GM20431 (cell line): Measurements from ENCODE around the gene RNPC3.

Source experiments
- in situ Hi-C: fragments of 300-500 bp; cut with MseI, MboI; formaldehyde crosslinking; loops from one replicate; pipeline ENCODE4 v1.15.0; 2020; ENCODE audit warnings: low sequenced_read_pairs; ENCODE audit not compliant: unreplicated experiment

RNPC3 gene

GRCh38 chr1:103525607-103526507 lies at the start of gene RNPC3:
Gene RNPC3, plus strand, starts transcription at chr1:103525699. Its CDS starts 372 bp downstream, at chr1:103526071.
- in situ Hi-C loops, result no loop called here

- in situ Hi-C loops, result no loop called here
These were observed 48.4 kb upstream of the RNPC3 start for GRCh38 chr1:103477101-103477500.

GRCh38 chr1:103489935-103490334 lies 35.6 kb upstream of the RNPC3 start:
- in situ Hi-C loops, result no loop called here

GRCh38 chr1:103492003-103492625 lies 33.4 kb upstream of the RNPC3 start:
- in situ Hi-C loops, result no loop called here

- in situ Hi-C loops, result no loop called here
These were observed 29.4 kb upstream of the RNPC3 start for GRCh38 chr1:103496014-103496635.

- in situ Hi-C loops, result no loop called here
These were observed 28.1 kb upstream of the RNPC3 start for GRCh38 chr1:103497404-103497803.

GRCh38 chr1:103509250-103509649 lies 16.2 kb upstream of the RNPC3 start:
- in situ Hi-C loops, result no loop called here

GRCh38 chr1:103513711-103514110 lies 11.8 kb upstream of the RNPC3 start:
- in situ Hi-C loops, result no loop called here

GRCh38 chr1:103514920-103515503 lies 10.5 kb upstream of the RNPC3 start:
- in situ Hi-C loops, result no loop called here

GRCh38 chr1:103516283-103516682 lies 9.2 kb upstream of the RNPC3 start:
- in situ Hi-C loops, result no loop called here

GRCh38 chr1:103516693-103517092 lies 8.8 kb upstream of the RNPC3 start:
- in situ Hi-C loops, result no loop called here

- in situ Hi-C loops, result no loop called here
These were observed 8.0 kb upstream of the RNPC3 start for GRCh38 chr1:103517380-103518047.

- in situ Hi-C loops, result no loop called here
These were observed 4.7 kb upstream of the RNPC3 start for GRCh38 chr1:103520822-103521221.

GRCh38 chr1:103523346-103523745 lies 2.2 kb upstream of the RNPC3 start:
- in situ Hi-C loops, result no loop called here

- in situ Hi-C loops, result no loop called here
These were observed 339 bp upstream of the RNPC3 start for GRCh38 chr1:103525114-103525606.

GRCh38 chr1:103527331-103527730 lies 1.8 kb downstream of the RNPC3 start:
- in situ Hi-C loops, result no loop called here

- in situ Hi-C loops, result no loop called here
These were observed 4.2 kb downstream of the RNPC3 start for GRCh38 chr1:103529746-103530145.

- in situ Hi-C loops, result no loop called here
These were observed 12.7 kb downstream of the RNPC3 start for GRCh38 chr1:103538226-103538625.

- in situ Hi-C loops, result no loop called here
These were observed 15.9 kb downstream of the RNPC3 start for GRCh38 chr1:103541431-103541830.

GRCh38 chr1:103546496-103546895 lies 21.0 kb downstream of the RNPC3 start:
- in situ Hi-C loops, result no loop called here
